ENCODE measurements around the gene ANO10.

GRCh38 chr3:43372809-43373559, 248.8 kb downstream of the ANO10 start:
- TF ChIP-seq CTCF (IDR thresholded peaks at IDR 0.05) (no peak), POLR2A (IDR thresholded peaks at IDR 0.05) (no peak), POLR2AphosphoS5 (IDR thresholded peaks at IDR 0.05) (no peak), EP300 (IDR thresholded peaks at IDR 0.05; ENCODE audit: low read depth) (no peak)
